ENCODE results near the gene FITM2. TPM values are rescaled to one million over a fixed set of nuclear protein-coding genes. Genes with fewer than 3 reads are reported as not detected.

FITM2 gene
- total and polyA plus RNA-seq, 4 donors, result 2.7 to 19.7 (median 7.9) TPM

DNA sequence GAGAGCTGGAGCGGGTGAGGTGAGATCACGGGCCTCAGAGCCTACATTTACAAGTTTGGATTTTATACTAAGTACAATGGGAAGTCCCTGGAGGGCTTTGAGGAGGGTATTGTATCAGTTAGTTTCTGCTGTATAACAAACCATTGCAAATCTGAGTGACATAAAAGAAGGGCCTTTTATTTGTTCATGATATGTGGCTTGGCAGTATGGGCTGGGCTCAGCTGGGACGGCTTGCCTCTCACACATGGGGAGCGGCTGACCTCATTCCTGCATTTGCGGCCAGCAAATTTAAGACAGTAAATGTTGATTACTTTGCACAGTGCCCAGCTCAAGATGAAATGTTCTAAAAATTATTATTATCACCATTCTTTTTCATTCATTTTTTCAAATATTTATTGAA lies 42.2 kb downstream of the FITM2 start:
- Histone ChIP-seq H3K27me3 (ENCODE audit: control insufficient read depth in 3 of 3, insufficient read depth in 3 of 3, low read length in 2 of 3) (no peaks in the 10 kb centered on the region), H3K9ac (ENCODE audit: insufficient read depth in 1 of 2, low read length in 2 of 2) (no peak overlapping the region), H3K4me1 (ENCODE audit: control insufficient read depth in 5 of 5, insufficient read depth in 5 of 5, low read length in 5 of 5) (no peaks in the 10 kb centered on the region), H3K4me3 (no peak overlapping the region), H3K27ac (ENCODE audit: low read depth in 1 of 2, low read length in 1 of 2) (no peak overlapping the region), H3K9me3 (ENCODE audit: control insufficient read depth in 4 of 4, insufficient read depth in 3 of 4, low read length in 3 of 4) (no peaks in the 10 kb centered on the region), H3K36me3 (ENCODE audit: control insufficient read depth in 4 of 4, insufficient read depth in 4 of 4, low read length in 4 of 4) (peaks cover 0 to 5% (median 0%) of the 10 kb centered on the region in 4 donors)
- ATAC-seq (ENCODE audit: insufficient read depth, low FRiP score), result no peak
- DNase-seq, result no peak
- WGBS, 2 donors, result 94 to 100% methylated on average over 5 of the region's 5 CpGs
- TF ChIP-seq, protein P1, sequence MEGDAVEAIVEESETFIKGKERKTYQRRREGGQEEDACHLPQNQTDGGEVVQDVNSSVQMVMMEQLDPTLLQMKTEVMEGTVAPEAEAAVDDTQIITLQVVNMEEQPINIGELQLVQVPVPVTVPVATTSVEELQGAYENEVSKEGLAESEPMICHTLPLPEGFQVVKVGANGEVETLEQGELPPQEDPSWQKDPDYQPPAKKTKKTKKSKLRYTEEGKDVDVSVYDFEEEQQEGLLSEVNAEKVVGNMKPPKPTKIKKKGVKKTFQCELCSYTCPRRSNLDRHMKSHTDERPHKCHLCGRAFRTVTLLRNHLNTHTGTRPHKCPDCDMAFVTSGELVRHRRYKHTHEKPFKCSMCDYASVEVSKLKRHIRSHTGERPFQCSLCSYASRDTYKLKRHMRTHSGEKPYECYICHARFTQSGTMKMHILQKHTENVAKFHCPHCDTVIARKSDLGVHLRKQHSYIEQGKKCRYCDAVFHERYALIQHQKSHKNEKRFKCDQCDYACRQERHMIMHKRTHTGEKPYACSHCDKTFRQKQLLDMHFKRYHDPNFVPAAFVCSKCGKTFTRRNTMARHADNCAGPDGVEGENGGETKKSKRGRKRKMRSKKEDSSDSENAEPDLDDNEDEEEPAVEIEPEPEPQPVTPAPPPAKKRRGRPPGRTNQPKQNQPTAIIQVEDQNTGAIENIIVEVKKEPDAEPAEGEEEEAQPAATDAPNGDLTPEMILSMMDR (IDR thresholded peaks at IDR 0.05; ENCODE audit: control extremely low read depth, extremely low read depth), result no peak

DNA sequence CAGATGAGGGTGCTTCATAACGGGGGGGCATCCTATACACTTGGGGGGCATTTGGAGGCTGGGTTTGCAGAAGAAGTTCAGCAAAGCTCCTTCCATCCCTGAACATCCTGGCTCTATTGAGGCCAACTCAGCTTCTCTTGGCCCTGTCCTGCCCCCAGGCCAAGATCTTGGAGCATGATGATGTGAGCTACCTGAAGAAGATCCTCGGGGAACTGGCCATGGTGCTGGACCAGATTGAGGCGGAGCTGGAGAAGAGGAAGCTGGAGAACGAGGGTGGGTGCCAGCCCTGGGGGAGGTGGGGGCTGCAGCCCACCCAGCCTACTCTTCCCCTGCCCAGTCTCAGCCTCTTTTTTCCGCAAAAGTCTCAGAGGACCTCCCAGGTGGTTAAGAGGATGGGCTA lies 46.7 kb downstream of the FITM2 start:
- H3K4me1 ChIP-seq (ENCODE audit: control insufficient read depth in 5 of 5, insufficient read depth in 5 of 5, low read length in 5 of 5), result no peaks in the 10 kb centered on the region
- no peaks in the 10 kb centered on the region for H3K9me3 ChIP-seq (ENCODE audit: control insufficient read depth in 4 of 4, insufficient read depth in 3 of 4, low read length in 3 of 4)
- H3K36me3 ChIP-seq (ENCODE audit: control insufficient read depth in 4 of 4, insufficient read depth in 4 of 4, low read length in 4 of 4), result no peaks in the 10 kb centered on the region
- TF ChIP-seq, protein P1 (IDR thresholded peaks at IDR 0.05; ENCODE audit: control extremely low read depth, extremely low read depth), result no peak
- DNase-seq, result no peak
- H3K9ac ChIP-seq (ENCODE audit: insufficient read depth in 1 of 2, low read length in 2 of 2), result no peak overlapping the region
- H3K27me3 ChIP-seq (ENCODE audit: control insufficient read depth in 3 of 3, insufficient read depth in 3 of 3, low read length in 2 of 3), result no peaks in the 10 kb centered on the region
- no peak overlapping the region for H3K27ac ChIP-seq (ENCODE audit: low read depth in 1 of 2, low read length in 1 of 2)
- H3K4me3 ChIP-seq, result no peak overlapping the region
- ATAC-seq (ENCODE audit: insufficient read depth, low FRiP score), result no peak
- 62 to 64% methylated on average over 5 of the region's 5 CpGs for WGBS, 2 donors

- 92% methylated on average over 26 to 28 of the region's 28 CpGs for WGBS, 2 donors
- no peak for ATAC-seq (ENCODE audit: insufficient read depth, low FRiP score)
These were observed 52.6 kb downstream of the FITM2 start for GRCh38 chr20:44258226-44258890.

More at GRCh38 chr20:44258226-44258890, 52.6 kb downstream of the FITM2 start:
- Histone ChIP-seq H3K4me3 (no peak overlapping the region), H3K4me1 (ENCODE audit: control insufficient read depth in 5 of 5, insufficient read depth in 5 of 5, low read length in 5 of 5) (no peaks in the 10 kb centered on the region), H3K27me3 (ENCODE audit: control insufficient read depth in 3 of 3, insufficient read depth in 3 of 3, low read length in 2 of 3) (no peaks in the 10 kb centered on the region), H3K36me3 (ENCODE audit: control insufficient read depth in 4 of 4, insufficient read depth in 4 of 4, low read length in 4 of 4) (no peaks in the 10 kb centered on the region), H3K9me3 (ENCODE audit: control insufficient read depth in 4 of 4, insufficient read depth in 3 of 4, low read length in 3 of 4) (peaks cover 0 to 2% (median 0%) of the 10 kb centered on the region in 4 donors), H3K9ac (ENCODE audit: insufficient read depth in 1 of 2, low read length in 2 of 2) (no peak overlapping the region), H3K27ac (ENCODE audit: low read depth in 1 of 2, low read length in 1 of 2) (no peak overlapping the region)
- DNase-seq, result no peak
- TF ChIP-seq, protein P1 (IDR thresholded peaks at IDR 0.05; ENCODE audit: control extremely low read depth, extremely low read depth), result no peak
